Right cardiac atrium (tissue), 5 donors: ENCODE data around the gene LRMDA. TPM values are rescaled to one million over a fixed set of nuclear protein-coding genes. Genes with fewer than 3 reads are reported as not detected.
A peak's percentile ranks its signal among the peaks of the same experiment; 100 is the strongest.
"Not testable (repeated sequence)": the region's sequence is repeated elsewhere in the genome, so short reads cannot be mapped to it uniquely, and the experiment has no call there.

Experiments used
- ATAC-seq, 2 donors: fragments of 200-7000 bp; cut with Tn5 transposase; one replicate each; pipeline versions ENCODE4 v1.8.0 to v1.9.1; 2020; ENCODE audit warnings: moderate library complexity in 2 of 2, mild to moderate bottlenecking in 1 of 2
- DNase-seq, 3 donors: peaks; one replicate each; pipeline ENCODE4 v3.0.0-alpha.2; 2020
- H3K27ac ChIP-seq: one replicate; pipeline ENCODE4 v1.5.1; 2013; ENCODE audit warnings: mild to moderate bottlenecking, low read length, control low read depth, moderate library complexity
- H3K27me3 ChIP-seq: one replicate; pipeline ENCODE4 v1.6.1; 2013; ENCODE audit not compliant: control insufficient read depth, insufficient read depth
- H3K4me1 ChIP-seq: one replicate; pipeline ENCODE4 v1.6.1; 2013; ENCODE audit warnings: low read length; ENCODE audit not compliant: control insufficient read depth, insufficient read depth
- H3K4me3 ChIP-seq: one replicate; pipeline ENCODE4 v1.5.1; 2013; ENCODE audit warnings: low read length, control low read depth
- H3K9me3 ChIP-seq: one replicate; pipeline ENCODE4 v1.6.1; 2013; ENCODE audit warnings: low read length; ENCODE audit not compliant: control insufficient read depth
- WGBS: extraction: QIAGEN DNeasy Blood & Tissue Kit; methylation state at CpG from one replicate; pipeline ENCODE4 v1.1.7; 2013; 5-methylcytosine and 5-hydroxymethylcytosine counted together
- intact Hi-C, 4 donors: fragments of 100-400 bp; cut with DNase I; formaldehyde crosslinking; loops; one replicate each; pipeline versions ENCODE4 v1.11.0 to v1.14.0; 2022 to 2023
- polyA plus RNA-seq: library from polyadenylated mRNA; stranded (reverse); fragments of 200-250 nt; gene quantifications from one replicate; pipeline ENCODE4 v1.2.3, GENCODE V29; 2013
- total RNA-seq, 4 donors: library from RNA; stranded (reverse); fragmentation: NEBNext Ultra II Directional; extraction: Animal tissue kit (Norgen Biotek cat#: 25700); gene quantifications; one replicate each; pipeline ENCODE4 v1.2.1, GENCODE V29; 2021
- donor health status: healthy with polysubstance abuse.
- donor health status: DM: no; HTN: yes; CAD: no.
- donor health status: DM: no; HTN: no; CAD: no.
- donor health status: DM: no; HTN: yes; CAD: no; lungs with severe emphysema.
- donor health status: DM: yes; HTN: yes; CAD: no.

The LRMDA gene
- total and polyA plus RNA-seq, 5 donors = 42.7 to 97.9 (median 48.8) TPM

DNA sequence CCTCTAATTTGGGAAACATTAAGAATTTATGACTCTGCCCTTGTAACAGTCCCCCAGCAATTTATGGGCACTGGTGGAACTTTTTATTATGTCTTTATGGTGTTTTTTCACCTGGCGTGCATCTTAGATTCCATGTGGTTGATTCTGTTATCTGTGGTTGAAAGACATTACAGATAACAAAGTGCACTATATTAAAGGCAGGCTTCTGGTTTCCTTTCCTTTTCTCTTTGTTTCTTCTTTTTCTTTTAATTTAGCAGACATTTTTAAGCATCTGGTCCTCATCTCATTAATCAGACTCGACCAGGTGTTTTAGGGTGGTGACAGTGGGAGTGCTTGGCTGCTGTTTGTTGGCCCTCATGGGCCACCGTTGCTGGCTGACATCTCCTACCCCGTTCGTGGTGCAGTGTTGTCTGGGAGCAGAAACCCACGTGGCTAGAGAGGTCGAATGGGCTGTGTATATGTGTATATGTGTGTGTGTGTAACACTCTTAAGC is 77.4 kb downstream of the LRMDA start:
- DNase-seq (no peak), ATAC-seq (no peak)
- 65% methylated on average over 7 of the region's 7 CpGs for WGBS
- Histone ChIP-seq H3K9me3 (no peaks in the 10 kb centered on the region), H3K27ac (no peak overlapping the region), H3K27me3 (no peaks in the 10 kb centered on the region), H3K4me3 (no peak overlapping the region), H3K4me1 (peaks cover 2% of the 10 kb centered on the region)
- intact Hi-C loops = no loop called here

DNA sequence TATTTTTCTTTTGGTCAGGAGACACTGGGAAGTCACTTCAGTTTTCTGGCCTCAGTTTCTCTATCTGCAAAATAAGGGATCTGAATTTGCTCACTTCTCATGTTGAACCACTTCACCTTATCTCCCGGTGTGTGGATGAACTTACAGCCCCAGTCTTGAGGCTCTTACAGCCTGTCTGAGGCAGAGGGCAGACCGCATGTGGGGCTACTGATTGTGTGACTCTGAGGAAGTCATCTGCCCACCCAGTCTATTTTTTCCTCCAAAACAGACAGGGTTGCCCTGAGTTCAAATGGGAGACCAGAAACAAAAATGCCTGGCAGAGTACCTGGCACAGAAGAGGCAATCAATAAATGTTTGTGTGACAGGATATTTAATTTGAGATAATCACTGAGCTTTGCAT is 78.3 kb downstream of the LRMDA start:
- Histone ChIP-seq H3K9me3 (no peaks in the 10 kb centered on the region), H3K4me3 (no peak overlapping the region), H3K27ac (no peak overlapping the region), H3K27me3 (no peaks in the 10 kb centered on the region), H3K4me1 (peaks cover 2% of the 10 kb centered on the region)
- ATAC-seq (no peak), DNase-seq (no peak)
- intact Hi-C loops = no loop called here
- WGBS = 86% methylated on average over 2 of the region's 2 CpGs

DNA sequence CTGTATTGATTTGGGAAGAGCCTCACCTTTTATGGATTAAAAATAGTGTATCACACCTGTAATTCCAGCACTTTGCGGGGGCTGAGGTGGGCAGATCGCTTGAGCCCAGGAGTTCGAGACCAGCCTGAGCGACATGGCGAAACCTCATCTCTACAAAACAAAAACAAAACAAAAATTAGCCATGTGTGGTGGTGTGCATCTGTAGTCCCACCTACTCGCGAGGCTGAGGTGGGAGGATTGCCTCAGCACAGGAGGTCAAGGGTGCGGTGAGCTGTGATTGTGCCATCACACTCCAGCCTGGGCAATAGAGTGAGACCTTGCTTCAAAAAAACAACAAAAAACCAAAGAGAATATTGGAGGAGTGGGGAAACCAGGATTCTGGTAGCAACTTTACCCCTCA is 79.6 kb downstream of the LRMDA start:
- Histone ChIP-seq H3K4me1 (peaks cover 2% of the 10 kb centered on the region), H3K4me3 (no peak overlapping the region), H3K9me3 (no peaks in the 10 kb centered on the region), H3K27me3 (no peaks in the 10 kb centered on the region), H3K27ac (no peak overlapping the region)
- DNase-seq = no peak
- no peak for ATAC-seq
- 97% methylated on average over 8 of the region's 8 CpGs for WGBS
- intact Hi-C loops = no loop called here

DNA sequence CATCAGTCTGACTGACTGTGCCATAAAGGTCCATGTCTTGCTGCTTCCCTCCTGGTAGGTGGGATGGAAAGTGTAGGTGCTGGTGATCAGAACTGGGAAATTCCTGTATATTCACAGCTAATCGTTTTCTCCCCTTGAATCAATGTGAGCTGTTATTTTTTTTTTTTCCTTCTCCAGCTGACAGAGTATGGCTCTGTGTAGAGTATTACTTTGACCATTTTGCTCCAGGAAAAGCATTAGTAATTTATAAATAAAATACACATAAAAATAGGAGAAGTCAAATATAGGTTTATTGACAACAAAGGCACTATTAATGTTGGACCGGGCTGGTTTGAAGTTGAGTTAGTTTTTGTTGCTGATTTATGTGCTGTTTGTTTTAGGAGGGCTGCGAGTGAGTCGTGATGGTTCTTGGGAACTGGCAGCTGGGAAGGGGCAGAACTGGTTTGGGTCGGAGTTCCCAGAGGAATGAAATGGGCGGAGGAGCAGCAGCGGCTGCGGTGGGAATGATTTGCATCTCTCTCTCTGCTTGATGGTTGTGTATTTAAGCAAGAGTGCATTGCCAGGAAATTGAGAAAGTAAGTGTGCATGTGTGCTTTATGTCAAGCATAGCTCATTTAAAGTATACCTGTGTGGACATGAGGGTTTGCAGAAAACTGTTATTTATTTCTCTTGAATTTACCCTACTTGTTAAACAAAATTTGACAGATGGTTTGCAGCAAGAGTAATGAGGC is 80.9 kb downstream of the LRMDA start:
- WGBS = 57% methylated on average over 8 of the region's 8 CpGs
- intact Hi-C loops = no loop called here
- H3K9me3 ChIP-seq = no peaks in the 10 kb centered on the region
- DNase-seq = peak in 2 of 3 donors; percentile 49 to 52
- no peak for ATAC-seq
- H3K27ac ChIP-seq = no peak overlapping the region
- no peak overlapping the region for H3K4me3 ChIP-seq
- no peaks in the 10 kb centered on the region for H3K27me3 ChIP-seq
- H3K4me1 ChIP-seq = peaks cover 2% of the 10 kb centered on the region

- no peak overlapping the region for H3K27ac ChIP-seq
- no peak overlapping the region for H3K4me3 ChIP-seq
- DNase-seq = peak in 1 of 3 donors; percentile 48
- intact Hi-C loops = no loop called here
- 45% methylated on average over 8 of the region's 8 CpGs for WGBS
- ATAC-seq = peak in 1 of 2 donors; percentile 31
- no peaks in the 10 kb centered on the region for H3K9me3 ChIP-seq
- no peaks in the 10 kb centered on the region for H3K27me3 ChIP-seq
- H3K4me1 ChIP-seq = peaks cover 2% of the 10 kb centered on the region
These were observed 82.0 kb downstream of the LRMDA start for GRCh38 chr10:75513292-75513885.

- 98% methylated on average over 3 of the region's 3 CpGs for WGBS
- DNase-seq = no peak
- intact Hi-C loops = no loop called here
These were observed 83.4 kb downstream of the LRMDA start for GRCh38 chr10:75514830-75515229.

GRCh38 chr10:75516154-75516553 is 84.7 kb downstream of the LRMDA start:
- ATAC-seq, H3K27me3 ChIP-seq, intact Hi-C loops, H3K9me3 ChIP-seq, H3K4me3 ChIP-seq, H3K27ac ChIP-seq, H3K4me1 ChIP-seq, DNase-seq: not testable (repeated sequence)
- 75% methylated on average over 2 of the region's 2 CpGs for WGBS

More at GRCh38 chr10:75514830-75515229, 83.4 kb downstream of the LRMDA start:
- Histone ChIP-seq H3K27ac (no peak overlapping the region), H3K27me3 (no peaks in the 10 kb centered on the region), H3K9me3 (no peaks in the 10 kb centered on the region), H3K4me1 (peaks cover 2% of the 10 kb centered on the region), H3K4me3 (no peak overlapping the region)
- no peak for ATAC-seq

DNA sequence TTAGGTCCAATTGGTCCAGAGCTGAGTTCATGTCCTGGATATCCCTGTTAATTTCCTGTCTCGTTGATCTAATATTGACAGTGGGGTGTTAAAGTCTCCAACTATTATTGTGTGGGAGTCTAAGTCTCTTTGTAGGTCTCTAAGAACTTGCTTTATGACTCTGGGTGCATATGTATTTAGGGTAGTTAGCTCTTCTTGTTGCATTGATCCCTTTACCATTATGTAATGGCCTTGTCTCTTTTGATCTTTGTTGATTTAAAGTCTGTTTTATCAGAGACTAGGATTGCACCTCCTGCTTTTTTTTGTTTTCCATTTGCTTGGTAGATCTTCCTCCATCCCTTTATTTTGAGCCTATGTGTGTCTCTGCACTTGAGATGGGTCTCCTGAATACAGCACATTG is 87.8 kb downstream of the LRMDA start:
- ATAC-seq, intact Hi-C loops, H3K9me3 ChIP-seq, H3K4me3 ChIP-seq, DNase-seq, H3K27ac ChIP-seq, H3K27me3 ChIP-seq, H3K4me1 ChIP-seq: not testable (repeated sequence)
- WGBS = 84% methylated on average over 1 of the region's 1 CpG

- H3K9me3 ChIP-seq, H3K4me1 ChIP-seq, H3K27ac ChIP-seq, H3K27me3 ChIP-seq, H3K4me3 ChIP-seq, DNase-seq, ATAC-seq, intact Hi-C loops: not testable (repeated sequence)
- WGBS = 79% methylated on average over 16 of the region's 16 CpGs
These were observed 89.9 kb downstream of the LRMDA start for GRCh38 chr10:75521194-75521829.

- ATAC-seq (no peak), DNase-seq (no peak)
- no peaks in the 10 kb centered on the region for H3K27me3 ChIP-seq
- H3K4me1 ChIP-seq = no peaks in the 10 kb centered on the region
- H3K4me3 ChIP-seq = no peak overlapping the region
- WGBS = 95% methylated on average over 1 of the region's 1 CpG
- no peak overlapping the region for H3K27ac ChIP-seq
- intact Hi-C loops = no loop called here
- H3K9me3 ChIP-seq = no peaks in the 10 kb centered on the region
These were observed 93.6 kb downstream of the LRMDA start for GRCh38 chr10:75525067-75525466.

GRCh38 chr10:75525646-75526045 is 94.2 kb downstream of the LRMDA start:
- ATAC-seq (no peak), DNase-seq (no peak)
- 95% methylated on average over 1 of the region's 1 CpG for WGBS
- Histone ChIP-seq H3K4me3 (no peak overlapping the region), H3K4me1 (no peaks in the 10 kb centered on the region), H3K27me3 (no peaks in the 10 kb centered on the region), H3K9me3 (no peaks in the 10 kb centered on the region), H3K27ac (no peak overlapping the region)
- intact Hi-C loops = no loop called here
